HepG2 (cell line): ENCODE data around the gene RHOT1. TPM values are rescaled to one million over a fixed set of nuclear protein-coding genes. Genes with fewer than 3 reads are reported as not detected.

Experiments
- CREM ChIP-seq, 2 experiments: sonication (generic) in 1 of 2; formaldehyde crosslinking in 1 of 2; IDR thresholded peaks; 2 replicates each; pipeline versions ENCODE4 v1.4.0 to v1.6.1; 2016 to 2020; ENCODE audit warnings: antibody characterized with exemption in 1 of 2, mild to moderate bottlenecking in 1 of 2, missing genetic modification reagents in 1 of 2
- HOXA9 ChIP-seq: sonication (generic); formaldehyde crosslinking; IDR thresholded peaks from 2 replicates; pipeline ENCODE4 v1.8.1; 2022; ENCODE audit warnings: missing genetic modification reagents, mild to moderate bottlenecking, moderate library complexity, borderline replicate concordance
- SCMH1 ChIP-seq: sonication (generic); formaldehyde crosslinking; IDR thresholded peaks from 2 replicates; pipeline ENCODE4 v1.9.0; 2021; ENCODE audit warnings: missing genetic modification reagents, mild to moderate bottlenecking, borderline replicate concordance
- STAG1 ChIP-seq: sonication (generic); formaldehyde crosslinking; IDR thresholded peaks from 2 replicates; pipeline ENCODE4 v1.4.0; 2020; ENCODE audit warnings: missing genetic modification reagents
- STAT5B ChIP-seq: sonication (generic); formaldehyde crosslinking; IDR thresholded peaks from 2 replicates; pipeline ENCODE4 v1.4.0; 2020; ENCODE audit warnings: missing genetic modification reagents
- SUZ12 ChIP-seq: fragments of 150-350 bp; IDR thresholded peaks from 2 replicates; pipeline ENCODE4 v1.6.1; 2014; ENCODE audit warnings: low read depth, low read length
- USF2 ChIP-seq, 2 experiments: sonication (generic) in 1 of 2; formaldehyde crosslinking in 1 of 2; IDR thresholded peaks; 2 replicates each; pipeline versions ENCODE4 v1.5.1 to v1.6.1; 2011 to 2020; ENCODE audit warnings: borderline replicate concordance in 1 of 2, low read depth in 1 of 2, low read length in 1 of 2, mild to moderate bottlenecking in 1 of 2, missing genetic modification reagents in 1 of 2, moderate library complexity in 1 of 2
- ZNF331 ChIP-seq: sonication (generic); formaldehyde crosslinking; IDR thresholded peaks from 2 replicates; pipeline ENCODE4 v1.4.0; 2020; ENCODE audit warnings: missing genetic modification reagents
- ZNF782 ChIP-seq: sonication (generic); formaldehyde crosslinking; IDR thresholded peaks from 2 replicates; pipeline ENCODE4 v1.4.0; 2020; ENCODE audit warnings: missing genetic modification reagents, mild to moderate bottlenecking, borderline replicate concordance
- ZSCAN30 ChIP-seq: sonication (generic); formaldehyde crosslinking; IDR thresholded peaks from 2 replicates; pipeline ENCODE4 v1.5.0; 2020; ENCODE audit warnings: mild to moderate bottlenecking, missing genetic modification reagents
- polyA plus RNA-seq, 8 experiments: library from polyadenylated mRNA; depleted of rRNA in 3 of 8; stranded (reverse) in 7 of 8; unstranded in 1 of 8; fragments of >200 nt; fragmentation: Illumina TruSeq in 4 of 8; extraction: Trizol in 4 of 8; gene quantifications; 2 replicates each; pipeline versions ENCODE4 v1.2.1 to v1.2.3, GENCODE V29; 2011 to 2016; ENCODE audit warnings: low read depth in 4 of 8, missing spikeins in 1 of 8, mixed read lengths in 1 of 8; ENCODE audit not compliant: insufficient read depth in 1 of 8
- total RNA-seq, 5 experiments: library from RNA; depleted of rRNA; stranded (reverse); fragments of >200 nt; fragmentation: Illumina TruSeq; extraction: Trizol; gene quantifications; 2 replicates each; pipeline ENCODE4 v1.2.3, GENCODE V29; 2016; ENCODE audit warnings: low read depth in 1 of 5
- TF ChIP-seq, protein P1 (sequence below): sonication (generic); formaldehyde crosslinking; IDR thresholded peaks from 2 replicates; pipeline ENCODE4 v1.8.0; 2022; ENCODE audit warnings: missing genetic modification reagents, mild to moderate bottlenecking, moderate library complexity, borderline replicate concordance
- TF ChIP-seq, protein P2 (sequence below): sonication (generic); formaldehyde crosslinking; conservative IDR thresholded peaks from 2 replicates; pipeline ENCODE4 v1.8.0; 2022; ENCODE audit warnings: mild to moderate bottlenecking, moderate library complexity, missing genetic modification reagents

Gene RHOT1
- total and polyA plus RNA-seq, 2 of the 13 experiments (the other 11 are each of a cell fraction or from before 2014, with no cell fraction given), result 25.6 to 41.5 TPM

GRCh38 chr17:32099686-32100085 is 42.6 kb upstream of the RHOT1 start (continued):
- TF ChIP-seq, protein P1, sequence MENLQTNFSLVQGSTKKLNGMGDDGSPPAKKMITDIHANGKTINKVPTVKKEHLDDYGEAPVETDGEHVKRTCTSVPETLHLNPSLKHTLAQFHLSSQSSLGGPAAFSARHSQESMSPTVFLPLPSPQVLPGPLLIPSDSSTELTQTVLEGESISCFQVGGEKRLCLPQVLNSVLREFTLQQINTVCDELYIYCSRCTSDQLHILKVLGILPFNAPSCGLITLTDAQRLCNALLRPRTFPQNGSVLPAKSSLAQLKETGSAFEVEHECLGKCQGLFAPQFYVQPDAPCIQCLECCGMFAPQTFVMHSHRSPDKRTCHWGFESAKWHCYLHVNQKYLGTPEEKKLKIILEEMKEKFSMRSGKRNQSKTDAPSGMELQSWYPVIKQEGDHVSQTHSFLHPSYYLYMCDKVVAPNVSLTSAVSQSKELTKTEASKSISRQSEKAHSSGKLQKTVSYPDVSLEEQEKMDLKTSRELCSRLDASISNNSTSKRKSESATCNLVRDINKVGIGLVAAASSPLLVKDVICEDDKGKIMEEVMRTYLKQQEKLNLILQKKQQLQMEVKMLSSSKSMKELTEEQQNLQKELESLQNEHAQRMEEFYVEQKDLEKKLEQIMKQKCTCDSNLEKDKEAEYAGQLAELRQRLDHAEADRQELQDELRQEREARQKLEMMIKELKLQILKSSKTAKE (CRISPR knock-in tag), result no peak
- no peak for TF ChIP-seq SCMH1 (CRISPR knock-in tag)
- no peak for TF ChIP-seq ZSCAN30 (CRISPR knock-in tag)
- no peak for TF ChIP-seq HOXA9 (CRISPR knock-in tag)
- no peak for TF ChIP-seq USF2 (IDR thresholded peaks at IDR 0.05; ENCODE audit: low read depth, low read length)
- TF ChIP-seq USF2 (CRISPR knock-in tag; IDR thresholded peaks at IDR 0.05; ENCODE audit: borderline replicate concordance), result no peak
- no peak for TF ChIP-seq STAT5B (CRISPR knock-in tag)
- no peak for TF ChIP-seq CREM (IDR thresholded peaks at IDR 0.05)
- no peak for TF ChIP-seq CREM (CRISPR knock-in tag; IDR thresholded peaks at IDR 0.05)
- no peak for TF ChIP-seq SUZ12
- no peak for TF ChIP-seq STAG1 (CRISPR knock-in tag)
- no peak for TF ChIP-seq ZNF331
- no peak for TF ChIP-seq ZNF782 (CRISPR knock-in tag)
- TF ChIP-seq, protein P2, sequence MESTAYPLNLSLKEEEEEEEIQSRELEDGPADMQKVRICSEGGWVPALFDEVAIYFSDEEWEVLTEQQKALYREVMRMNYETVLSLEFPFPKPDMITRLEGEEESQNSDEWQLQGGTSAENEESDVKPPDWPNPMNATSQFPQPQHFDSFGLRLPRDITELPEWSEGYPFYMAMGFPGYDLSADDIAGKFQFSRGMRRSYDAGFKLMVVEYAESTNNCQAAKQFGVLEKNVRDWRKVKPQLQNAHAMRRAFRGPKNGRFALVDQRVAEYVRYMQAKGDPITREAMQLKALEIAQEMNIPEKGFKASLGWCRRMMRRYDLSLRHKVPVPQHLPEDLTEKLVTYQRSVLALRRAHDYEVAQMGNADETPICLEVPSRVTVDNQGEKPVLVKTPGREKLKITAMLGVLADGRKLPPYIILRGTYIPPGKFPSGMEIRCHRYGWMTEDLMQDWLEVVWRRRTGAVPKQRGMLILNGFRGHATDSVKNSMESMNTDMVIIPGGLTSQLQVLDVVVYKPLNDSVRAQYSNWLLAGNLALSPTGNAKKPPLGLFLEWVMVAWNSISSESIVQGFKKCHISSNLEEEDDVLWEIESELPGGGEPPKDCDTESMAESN (CRISPR knock-in tag), result no peak
